ENCODE data around the gene POSTN.
"Not testable (repeated sequence)": the region's sequence is repeated elsewhere in the genome, so short reads cannot be mapped to it uniquely, and the experiment has no call there.

Gene POSTN

DNA sequence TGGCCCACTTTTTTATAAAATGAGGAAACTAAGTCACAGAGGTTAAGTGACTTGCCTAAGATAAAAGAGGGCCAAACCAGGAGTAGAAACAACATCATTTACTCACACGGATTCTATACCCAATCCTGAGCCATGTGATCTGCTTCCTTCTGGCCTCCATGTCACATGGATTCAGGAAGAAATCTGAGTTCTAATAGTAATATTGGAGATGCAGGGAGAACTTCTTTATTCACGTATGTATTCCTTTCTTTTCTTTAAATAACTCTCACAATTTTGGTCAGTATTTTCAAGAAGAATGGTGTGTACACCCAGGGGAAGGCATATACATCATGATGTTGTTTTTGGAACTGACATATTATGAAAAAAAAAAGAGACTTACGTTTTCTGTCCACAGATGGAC is 1.8 kb downstream of the POSTN start:
- no peak for DNase-seq

DNA sequence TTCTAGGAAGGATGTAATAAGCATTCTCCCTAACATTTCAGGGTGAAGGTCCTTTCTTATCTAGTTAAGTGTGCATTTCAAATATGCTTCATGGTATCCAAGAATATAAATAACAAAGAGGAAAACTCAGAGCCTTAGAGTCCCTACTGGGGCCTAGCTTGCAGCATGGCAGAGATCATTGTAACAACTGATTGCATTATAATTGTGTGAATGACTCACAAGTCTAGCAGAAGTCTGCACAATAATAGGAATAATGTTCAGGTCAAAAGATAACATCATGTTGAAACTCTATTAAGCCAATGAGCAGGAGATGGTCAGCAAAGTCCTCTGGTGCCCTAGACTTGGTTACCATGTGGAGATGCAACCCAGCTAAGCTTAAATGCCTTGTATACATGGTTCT is 3.4 kb downstream of the POSTN start:
- DNase-seq = no peak

DNA sequence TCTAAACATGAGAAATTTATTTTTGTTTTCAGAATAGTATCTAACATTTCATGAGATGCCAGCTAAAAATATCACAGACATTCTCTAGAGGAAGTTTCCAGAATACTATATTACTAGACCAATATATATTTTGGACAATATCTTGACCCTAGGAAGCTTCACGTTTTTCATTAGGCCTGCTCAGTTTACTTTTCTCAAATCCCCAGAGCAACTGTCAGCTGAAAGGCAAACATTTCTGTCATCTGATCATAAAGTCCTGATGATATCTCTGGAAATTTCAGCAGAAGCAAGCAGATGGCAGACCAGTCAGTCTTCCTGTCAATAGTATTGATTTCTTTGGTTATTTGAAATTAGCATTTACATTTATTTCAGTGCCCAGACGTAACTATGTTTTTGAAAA is 4.0 kb downstream of the POSTN start:
- DNase-seq = no peak

DNA sequence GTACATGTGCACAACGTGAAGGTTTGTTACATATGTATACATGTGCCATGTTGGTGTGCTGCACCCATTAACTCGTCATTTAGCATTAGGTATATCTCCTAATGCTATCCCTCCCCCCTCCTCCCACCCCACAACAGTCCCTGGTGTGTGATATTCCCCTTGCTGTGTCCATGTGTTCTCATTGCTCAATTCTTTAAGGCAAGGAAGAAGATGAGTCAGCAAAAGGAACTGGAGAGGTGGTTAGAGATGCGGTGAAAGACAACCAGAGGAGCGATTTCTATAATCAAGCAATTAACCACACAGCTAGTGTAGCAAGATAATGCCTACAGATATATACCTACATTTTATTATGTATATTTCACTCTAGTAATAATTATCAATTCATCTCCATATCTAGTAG is 9.2 kb downstream of the POSTN start:
- DNase-seq = not testable (repeated sequence)

DNA sequence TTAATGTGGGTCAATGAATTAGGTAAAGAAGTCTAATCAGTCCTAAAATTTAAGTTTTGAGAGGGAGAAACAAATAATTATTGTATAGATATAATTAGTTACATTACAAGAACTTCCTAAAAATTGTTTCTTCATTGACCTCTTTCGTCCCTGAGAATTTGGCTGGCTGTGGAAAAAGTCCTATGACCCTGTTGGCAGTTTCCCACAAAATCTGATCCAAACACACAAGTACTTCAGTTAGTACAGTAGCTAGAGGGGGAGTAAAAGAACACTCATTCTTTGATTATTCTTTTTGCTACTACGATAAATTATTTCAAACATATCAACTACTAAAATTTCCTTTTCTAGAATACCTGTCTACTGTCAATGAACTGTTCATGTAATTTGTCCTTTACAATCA is 11.3 kb downstream of the POSTN start:
- DNase-seq = no peak

DNA sequence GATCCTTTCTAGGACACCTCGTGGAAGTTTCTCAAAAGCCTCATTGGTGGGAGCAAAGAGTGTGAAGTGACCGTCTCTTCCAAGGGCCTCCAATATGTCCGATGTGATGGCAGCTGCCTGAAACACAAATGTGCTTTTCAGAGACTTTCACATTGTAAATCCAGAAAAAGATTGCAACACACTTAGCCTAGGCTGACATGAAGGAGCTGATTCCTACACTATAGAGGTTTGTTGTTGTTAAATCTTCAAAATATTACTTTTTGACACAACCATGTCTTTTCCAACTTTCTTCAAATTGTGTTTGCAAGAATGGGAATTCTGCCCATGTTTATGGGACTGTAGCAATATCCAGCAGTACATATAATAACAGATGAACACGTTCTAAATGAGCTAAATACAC is 12.4 kb downstream of the POSTN start:
- DNase-seq = no peak

DNA sequence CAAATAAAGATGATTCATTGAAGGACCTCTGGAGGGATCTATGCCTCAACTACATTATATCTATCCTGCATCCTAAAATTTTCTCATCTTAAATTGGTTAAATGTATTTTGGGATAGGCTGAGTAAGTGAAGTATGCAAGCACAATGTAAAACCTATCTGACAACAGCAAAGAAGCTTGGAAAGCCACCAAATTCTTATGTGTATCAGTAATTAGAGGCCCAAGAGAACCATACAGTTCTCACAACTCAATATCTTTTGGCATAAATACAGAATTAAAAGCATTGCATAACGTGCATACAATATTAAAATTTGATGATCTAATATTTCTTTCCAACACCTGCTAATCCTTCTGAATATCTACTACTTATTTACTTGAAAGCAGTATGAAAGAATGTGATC is 13.0 kb downstream of the POSTN start:
- DNase-seq = no peak

DNA sequence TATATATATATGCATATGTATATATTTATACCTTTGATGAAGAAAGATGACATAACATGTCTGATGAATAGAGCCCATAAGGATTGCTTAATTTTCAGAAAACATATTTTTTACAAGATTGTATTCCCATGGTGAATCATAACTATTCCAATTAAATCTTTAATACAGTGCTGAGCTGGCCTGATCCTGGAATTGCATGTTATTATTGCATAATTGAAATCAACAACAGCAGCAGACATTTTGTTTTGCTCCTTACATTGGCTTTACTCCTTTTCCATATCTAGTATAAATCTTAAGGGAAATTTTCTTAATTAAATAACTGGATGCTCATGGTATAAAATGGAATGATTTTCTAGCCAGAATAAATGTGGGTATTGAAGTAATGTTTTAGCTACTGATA is 22.0 kb downstream of the POSTN start:
- no peak for DNase-seq

DNA sequence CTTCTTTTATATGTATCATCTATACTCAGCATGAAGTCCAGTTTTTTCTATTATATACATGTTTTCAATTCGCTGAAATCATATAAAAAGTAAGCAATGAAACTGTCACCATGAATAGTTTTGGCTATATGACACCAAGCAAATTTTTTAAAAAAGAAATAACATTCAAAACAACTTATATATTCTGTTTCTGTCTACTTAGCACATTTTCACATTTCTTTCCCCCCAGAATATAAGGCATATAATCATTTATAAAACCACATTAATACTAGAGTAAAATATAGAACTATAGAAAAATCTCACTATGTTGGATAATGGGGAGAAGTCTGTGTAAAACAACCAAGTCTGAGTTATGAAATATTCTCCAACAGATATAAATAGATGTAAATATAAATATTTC is 33.1 kb downstream of the POSTN start:
- DNase-seq = no peak

DNA sequence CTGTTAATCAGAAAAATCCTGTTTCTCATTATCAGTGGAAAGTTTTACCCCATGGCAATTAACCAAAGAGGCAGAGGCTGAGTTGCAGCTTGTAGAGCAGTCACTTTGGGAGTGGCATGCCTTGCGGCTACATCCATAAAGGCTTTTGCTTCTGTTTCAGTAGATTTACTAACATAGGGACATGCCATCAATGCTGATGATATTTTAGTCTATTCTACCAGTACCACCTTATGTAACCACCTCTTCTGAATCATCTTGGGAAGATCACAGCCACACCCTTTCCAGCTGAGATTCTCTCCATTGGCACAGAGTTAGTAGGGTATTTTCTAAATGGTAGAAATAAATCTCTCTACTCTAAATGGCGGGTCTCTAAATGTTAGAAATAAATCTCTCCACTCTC is 37.5 kb downstream of the POSTN start:
- DNase-seq = no peak

DNA sequence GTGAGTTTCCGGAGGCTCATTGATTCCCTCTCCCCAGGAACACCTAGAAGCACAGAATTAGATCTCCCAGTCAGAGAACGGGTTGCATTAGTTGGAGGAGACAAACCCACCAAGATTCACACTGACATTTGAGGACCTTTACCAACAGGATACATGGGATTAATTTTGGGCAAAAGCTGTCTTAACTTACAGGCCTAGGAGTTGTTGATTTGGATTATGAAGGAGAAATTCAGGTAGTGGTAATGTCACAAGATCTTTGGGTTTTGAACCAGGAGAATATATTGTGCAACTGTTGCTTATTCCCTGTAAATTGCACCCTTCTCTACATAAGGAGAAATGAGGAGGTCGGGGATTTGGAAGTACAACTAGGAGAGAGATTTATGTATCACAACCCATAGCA is 38.0 kb downstream of the POSTN start:
- DNase-seq = no peak

DNA sequence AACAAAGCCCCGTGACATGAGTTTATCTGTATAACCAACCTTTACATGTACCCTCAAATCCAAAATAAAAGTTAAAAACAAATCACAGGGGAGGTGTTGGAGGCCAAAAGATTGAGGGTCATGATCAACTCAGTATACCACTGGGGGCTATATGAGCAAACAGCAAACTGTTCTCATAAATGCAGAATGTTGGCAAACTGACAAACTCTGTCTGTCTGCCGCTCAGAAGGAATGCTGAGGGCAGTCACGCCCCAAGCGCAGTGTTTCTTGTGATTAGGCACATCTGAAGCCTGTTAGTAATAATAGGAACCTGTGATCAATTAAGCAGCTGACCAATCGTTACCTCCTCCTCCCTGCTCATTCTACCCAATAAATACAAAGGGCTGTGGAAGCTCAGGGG is 39.8 kb downstream of the POSTN start:
- DNase-seq = not testable (repeated sequence)

DNA sequence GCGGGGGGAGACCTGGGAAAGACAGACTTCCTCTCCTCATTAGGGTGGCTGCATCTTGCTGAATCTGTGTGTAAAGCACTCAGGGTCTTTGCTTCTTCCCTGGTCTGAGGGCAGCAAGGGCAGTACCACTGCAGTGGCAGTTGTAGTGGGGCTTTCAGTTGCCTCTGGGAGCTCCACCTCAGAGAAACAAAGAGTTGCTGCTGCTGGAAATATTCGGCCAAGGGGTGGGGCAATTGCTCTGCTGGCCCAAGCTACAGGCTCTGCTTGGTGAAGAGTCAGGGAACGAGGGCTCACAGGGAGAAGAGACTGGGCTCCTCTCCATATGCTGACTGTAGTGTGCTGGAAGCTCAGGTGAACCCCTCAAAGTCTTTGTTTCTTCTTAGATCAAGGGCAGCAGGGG is 52.5 kb downstream of the POSTN start:
- DNase-seq = no peak

DNA sequence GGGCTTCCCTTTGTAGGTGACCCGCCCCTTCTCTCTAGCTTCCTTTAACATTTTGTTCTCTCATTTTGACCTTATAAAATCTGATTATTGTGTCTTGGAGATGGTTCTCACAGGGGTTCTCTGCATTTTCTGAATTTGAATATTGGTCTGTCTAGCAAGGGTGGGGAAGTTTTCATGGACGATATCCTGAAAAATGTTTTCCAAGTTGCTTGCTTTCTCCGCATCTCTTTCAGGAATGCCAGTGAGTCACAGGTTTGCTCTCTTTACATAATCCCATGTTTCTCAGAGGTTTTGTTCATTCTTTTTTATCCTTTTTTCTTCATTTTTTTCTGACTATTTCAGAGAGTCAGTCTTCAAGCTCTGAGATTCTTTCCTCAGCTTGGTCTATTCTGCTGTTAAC is 53.6 kb downstream of the POSTN start:
- DNase-seq = no peak

DNA sequence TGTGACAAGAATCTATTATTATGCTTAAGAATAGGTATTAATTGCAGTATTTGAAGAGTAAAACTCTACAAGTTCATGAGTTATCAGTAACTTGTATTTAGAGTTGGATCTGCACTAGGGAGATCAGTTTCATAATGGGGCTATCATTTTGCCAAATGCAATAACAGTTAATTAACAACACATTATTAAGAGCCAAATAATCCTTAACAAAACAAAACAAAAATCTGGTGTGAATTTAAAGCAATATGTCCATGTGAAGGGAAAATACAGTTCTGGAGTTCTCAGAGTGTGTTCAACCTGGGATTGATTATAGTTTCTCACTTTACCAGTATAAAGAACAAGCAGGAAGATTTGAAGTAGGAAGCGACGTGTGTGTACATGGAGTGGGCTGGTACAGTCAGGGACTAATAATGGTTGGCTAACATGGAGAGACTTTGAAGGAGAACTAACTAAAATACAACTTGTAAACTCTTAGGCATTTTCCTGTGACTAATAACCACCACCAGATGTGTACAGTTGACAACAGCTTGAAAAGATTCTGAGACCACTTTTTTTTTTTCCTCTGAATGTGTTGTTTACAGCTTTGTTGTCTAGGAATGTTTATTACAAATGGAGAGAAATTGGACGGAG is 58.5 kb downstream of the POSTN start:
- DNase-seq = no peak

DNA sequence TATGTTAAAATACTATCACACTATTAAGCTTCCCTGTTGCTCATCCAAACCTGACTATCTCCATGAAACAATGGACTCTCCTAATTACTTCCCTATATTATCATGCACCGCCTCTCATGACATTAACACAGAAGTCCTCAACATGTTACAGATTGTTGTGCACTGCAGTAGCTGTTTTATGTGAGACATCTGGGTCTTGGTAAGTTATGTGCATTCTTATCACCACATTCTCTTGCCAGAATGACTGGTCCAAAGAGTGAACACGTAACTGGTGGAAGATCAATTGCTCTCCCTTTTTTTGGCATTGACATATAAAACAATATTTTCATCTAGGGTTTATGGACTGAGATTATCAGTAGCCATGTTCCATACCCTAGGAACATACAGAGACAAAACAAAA is 59.4 kb downstream of the POSTN start:
- no peak for DNase-seq

DNA sequence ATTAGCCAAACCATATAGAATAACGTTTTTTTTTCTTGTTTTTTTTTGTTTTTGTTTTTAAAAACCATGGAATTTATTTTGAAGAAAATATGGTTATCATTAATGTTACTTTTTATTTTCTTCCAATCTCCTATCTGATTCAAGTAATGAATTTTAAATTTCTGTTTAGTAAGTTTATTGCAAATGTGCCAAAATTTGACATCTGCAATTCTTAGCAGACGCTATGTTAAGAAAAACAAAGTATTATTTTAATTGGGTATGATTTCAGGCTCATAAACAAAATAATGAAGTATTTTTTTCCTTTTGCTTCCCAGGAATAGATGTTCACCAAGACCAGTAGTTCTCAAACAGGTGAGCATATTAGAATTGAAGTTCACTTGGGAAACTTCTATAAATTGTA is 63.1 kb downstream of the POSTN start:
- no peak for DNase-seq

DNA sequence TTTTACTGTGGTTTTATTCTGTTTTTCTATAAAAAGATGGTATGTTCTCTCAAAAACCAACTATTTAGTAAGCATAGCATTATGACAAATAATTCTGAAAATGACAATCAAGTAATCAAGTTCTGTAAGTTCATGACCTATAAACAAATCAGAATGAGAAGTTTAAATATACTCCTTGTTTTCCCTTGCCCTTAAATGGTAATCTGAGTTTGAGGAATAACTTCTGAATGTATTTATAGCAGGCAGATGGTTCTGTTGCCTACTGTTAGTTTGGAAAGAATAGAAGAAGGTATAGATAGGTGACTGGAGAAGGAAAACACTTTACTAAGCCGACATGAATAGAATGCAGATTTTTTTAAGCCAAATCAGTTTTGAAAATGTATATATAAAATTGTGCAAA is 63.9 kb downstream of the POSTN start:
- DNase-seq = no peak

DNA sequence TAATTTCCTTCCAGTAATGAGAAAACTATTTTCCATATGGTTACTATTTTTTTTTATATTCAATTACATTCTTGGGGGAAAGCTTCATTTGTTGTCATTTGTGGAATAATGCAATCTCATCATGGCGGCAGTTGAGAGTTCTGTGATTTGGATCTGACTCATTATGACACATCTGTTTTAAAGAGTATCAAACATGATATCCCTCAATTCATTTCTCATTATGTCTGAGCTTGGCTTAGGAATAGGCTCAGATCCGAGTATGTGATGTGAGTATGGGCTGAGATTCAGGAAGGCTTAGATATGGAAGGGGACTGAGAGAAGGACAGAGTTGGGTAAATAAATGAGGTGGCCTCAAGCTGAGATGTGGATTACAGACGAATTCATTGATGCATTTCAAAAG is 64.4 kb downstream of the POSTN start:
- DNase-seq = no peak

DNA sequence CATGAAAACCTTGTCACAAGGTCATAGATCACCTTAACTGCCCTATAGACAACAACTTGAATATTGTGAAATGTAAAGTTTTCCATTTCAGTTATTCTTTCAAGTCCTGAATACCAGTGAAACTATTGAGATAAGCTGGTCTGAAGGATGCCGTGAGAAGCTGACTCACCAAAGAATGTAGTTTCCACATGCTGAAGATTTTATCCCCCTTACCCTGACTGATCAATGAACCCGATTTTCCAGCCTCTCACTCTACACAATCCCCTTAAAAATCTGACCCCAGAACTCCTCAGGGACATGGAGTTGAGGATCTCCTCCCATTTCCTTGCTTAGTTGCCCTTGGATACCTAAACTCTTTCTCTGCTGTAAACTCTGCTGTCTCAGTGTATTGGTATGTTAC is 67.5 kb downstream of the POSTN start:
- no peak for DNase-seq

DNA sequence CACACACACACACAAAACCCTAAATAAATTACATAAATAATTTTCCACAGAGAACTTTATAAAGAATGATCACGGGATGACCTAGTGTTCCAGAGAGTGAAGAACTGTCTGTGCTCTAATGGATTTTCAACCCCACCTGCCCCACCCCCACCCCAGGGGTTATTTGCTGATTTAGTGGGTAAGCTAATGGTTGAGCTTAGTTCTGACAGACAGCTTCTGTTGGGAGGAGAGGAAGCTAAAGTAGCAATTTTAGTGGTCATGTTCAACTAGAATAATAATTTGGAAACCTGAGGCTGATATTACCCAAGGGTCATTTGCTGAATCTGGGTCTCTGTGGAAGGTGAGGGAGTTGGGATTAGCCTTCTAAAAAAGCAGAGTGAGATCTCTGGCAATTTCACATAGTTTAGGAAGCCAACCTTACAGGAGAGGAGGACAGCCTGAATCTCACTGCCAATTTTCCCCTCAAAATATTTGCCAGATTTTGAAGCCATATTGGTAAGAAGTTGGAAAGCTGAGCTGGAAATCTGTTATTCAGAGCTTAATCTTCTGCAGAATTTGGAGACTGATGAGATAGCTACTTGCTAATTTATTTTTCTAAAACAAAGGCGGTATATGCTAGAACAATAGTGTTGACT is 68.7 kb downstream of the POSTN start:
- DNase-seq = no peak

DNA sequence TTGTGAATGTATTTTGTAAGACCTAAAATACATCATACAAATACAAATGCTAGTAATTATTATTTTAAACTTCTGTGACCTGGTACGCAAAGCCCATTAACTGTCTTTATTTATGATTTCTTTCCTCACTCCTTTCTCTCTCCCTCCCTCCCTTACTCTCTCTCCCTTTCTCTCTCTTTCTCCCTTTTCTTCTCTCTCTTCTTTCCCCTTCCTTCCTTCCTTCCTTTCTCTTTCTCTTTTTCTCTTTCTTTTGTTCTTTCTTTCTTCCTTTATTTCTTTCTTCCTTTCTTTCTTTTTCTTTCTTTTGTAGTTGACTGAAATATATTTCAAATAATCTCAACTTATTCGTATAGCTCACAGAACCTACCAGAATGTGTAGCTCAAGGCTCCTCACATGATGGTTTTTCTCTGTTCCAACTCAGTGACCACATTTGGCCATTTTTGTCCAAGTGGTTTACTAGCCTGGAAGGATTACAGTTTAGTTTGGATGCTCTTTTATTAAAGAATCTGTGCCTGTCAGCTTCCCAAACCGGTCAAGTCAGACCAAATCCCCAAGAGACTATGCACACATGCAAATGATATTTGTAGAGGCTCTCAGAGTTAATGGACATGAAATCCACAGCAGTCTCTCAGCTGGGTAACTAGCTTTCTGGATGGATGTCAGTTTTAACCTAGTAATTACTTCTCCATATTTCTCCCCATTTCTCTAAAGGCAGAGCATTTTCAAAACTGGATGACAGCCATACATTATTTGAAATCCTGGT is 71.7 kb downstream of the POSTN start:
- no peak for DNase-seq

DNA sequence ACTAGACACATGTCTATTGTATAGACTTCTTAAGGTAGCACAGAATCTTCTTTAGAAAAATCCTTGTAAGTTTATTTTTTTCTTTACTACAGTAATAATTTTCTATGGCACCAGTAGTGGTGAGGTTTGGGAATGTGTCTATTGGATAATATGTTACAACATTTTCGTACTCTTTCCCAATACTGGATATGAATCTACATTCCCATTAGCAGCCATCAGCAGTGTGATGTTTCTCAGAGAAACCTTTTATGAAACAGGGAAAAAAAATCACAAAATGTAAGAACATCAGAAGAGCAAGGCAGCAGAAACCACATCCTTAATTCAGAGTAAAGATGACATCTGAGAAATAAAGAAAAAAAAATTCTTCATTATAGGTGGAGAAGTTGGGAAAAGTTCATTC is 83.3 kb downstream of the POSTN start:
- DNase-seq = no peak
